Measurements from ENCODE around the gene RGS19.

Gene RGS19

GRCh38 chr20:64108731-64109681, 29.7 kb upstream of the RGS19 start:
- no peak for DNase-seq (ENCODE audit: low read depth in 2 of 2)

GRCh38 chr20:64107736-64108457, 28.6 kb upstream of the RGS19 start:
- DNase-seq (ENCODE audit: low read depth in 2 of 2), result no peak

GRCh38 chr20:64106981-64107735, 27.8 kb upstream of the RGS19 start, which contains the start of gene NPBWR2:
Gene NPBWR2 (minus strand): TSS chr20:64107565. CDS start chr20:64106831, 734 bp downstream.
- DNase-seq (ENCODE audit: low read depth in 2 of 2), result no peak

- no peak for DNase-seq (ENCODE audit: low read depth in 2 of 2)
Measured at GRCh38 chr20:64106435-64106961, 27.2 kb upstream of the RGS19 start.

- no peak for DNase-seq (ENCODE audit: low read depth in 2 of 2)
Measured at GRCh38 chr20:64105846-64106434, 26.6 kb upstream of the RGS19 start.

- DNase-seq (ENCODE audit: low read depth in 2 of 2), result no peak
Measured at GRCh38 chr20:64104667-64105451, 25.5 kb upstream of the RGS19 start.

GRCh38 chr20:64103871-64104666, 24.8 kb upstream of the RGS19 start:
- no peak for DNase-seq (ENCODE audit: low read depth in 2 of 2)

GRCh38 chr20:64102647-64103354, 23.5 kb upstream of the RGS19 start:
- no peak for DNase-seq (ENCODE audit: low read depth in 2 of 2)

- peak in 1 of 2 donors; percentile 71 for DNase-seq (ENCODE audit: low read depth in 2 of 2)
Measured at GRCh38 chr20:64101731-64102621, 22.7 kb upstream of the RGS19 start.

GRCh38 chr20:64100946-64101688, 21.8 kb upstream of the RGS19 start:
- no peak for DNase-seq (ENCODE audit: low read depth in 2 of 2)

- no peak for DNase-seq (ENCODE audit: low read depth in 2 of 2)
Measured at GRCh38 chr20:64100566-64100888, 21.2 kb upstream of the RGS19 start.

- DNase-seq (ENCODE audit: low read depth in 2 of 2), result no peak
Measured at GRCh38 chr20:64099880-64100565, 20.7 kb upstream of the RGS19 start.

- DNase-seq (ENCODE audit: low read depth in 2 of 2), result no peak
Measured at GRCh38 chr20:64099086-64099786, 19.9 kb upstream of the RGS19 start.

- DNase-seq (ENCODE audit: low read depth in 2 of 2), result no peak
Measured at GRCh38 chr20:64098471-64099013, 19.2 kb upstream of the RGS19 start.

GRCh38 chr20:64096535-64096934, 17.2 kb upstream of the RGS19 start:
- no peak for DNase-seq (ENCODE audit: low read depth in 2 of 2)

GRCh38 chr20:64095927-64096326, 16.6 kb upstream of the RGS19 start:
- no peak for DNase-seq (ENCODE audit: low read depth in 2 of 2)

All from stimulated activated CD4-positive, alpha-beta T cell treated with anti-CD3 and anti-CD28 coated beads, Interleukin-15, amount 100 ng/mL, for 48 hours (primary cell).